Breast epithelium (tissue), 3 donors: Measurements from ENCODE around the gene MEIS2.

Source experiments
- CTCF ChIP-seq, 3 donors: fragments of 450-650 bp; IDR thresholded peaks; one replicate each; pipeline ENCODE4 v1.5.1; 2016 to 2017; ENCODE audit warnings: antibody characterized with exemption in 3 of 3, mild to moderate bottlenecking in 3 of 3, moderate library complexity in 3 of 3
- POLR2A ChIP-seq: fragments of 450-650 bp; IDR thresholded peaks from one replicate; pipeline ENCODE4 v1.6.1; 2016; ENCODE audit warnings: antibody characterized with exemption, mild to moderate bottlenecking, moderate library complexity

- TF ChIP-seq CTCF (IDR thresholded peaks at IDR 0.05) (no peak), POLR2A (no peak)
Observed at GRCh38 chr15:37079726-37080125, 20.6 kb downstream of the MEIS2 start.
